Activated CD8-positive, alpha-beta memory T cell treated with anti-CD3 and anti-CD28 coated beads, Interleukin-2, amount 50 U/mL, for 1 hour (primary cell): ENCODE results near the gene CCNL1.
"Not testable (repeated sequence)": the region's sequence is repeated elsewhere in the genome, so short reads cannot be mapped to it uniquely, and the experiment has no call there.

ENCODE experiments used
- DNase-seq: peaks from one replicate; pipeline ENCODE4 v3.0.0-alpha.2; 2020; ENCODE audit errors: extremely low read depth

CCNL1 gene

DNA sequence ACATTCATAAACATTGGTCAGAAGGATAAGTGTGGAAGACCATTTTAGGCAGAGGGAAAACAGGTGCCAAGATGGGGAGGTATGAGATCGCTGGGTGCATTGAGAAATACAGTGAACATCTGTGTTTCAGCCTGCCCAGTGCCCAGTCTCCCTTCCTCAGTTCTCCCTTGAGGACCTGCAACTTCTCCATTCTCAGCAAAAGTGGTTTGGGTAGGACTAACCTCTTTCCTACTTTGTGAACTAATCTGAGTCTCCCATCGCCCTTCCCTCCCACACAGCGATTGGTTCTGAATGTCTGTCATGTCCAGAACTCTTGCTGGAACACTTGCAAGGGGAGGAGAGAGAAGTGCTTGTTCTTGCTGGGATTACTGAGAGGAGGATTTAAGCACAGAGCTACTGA lies 10.9 kb upstream of the CCNL1 start:
- DNase-seq, result no peak

DNA sequence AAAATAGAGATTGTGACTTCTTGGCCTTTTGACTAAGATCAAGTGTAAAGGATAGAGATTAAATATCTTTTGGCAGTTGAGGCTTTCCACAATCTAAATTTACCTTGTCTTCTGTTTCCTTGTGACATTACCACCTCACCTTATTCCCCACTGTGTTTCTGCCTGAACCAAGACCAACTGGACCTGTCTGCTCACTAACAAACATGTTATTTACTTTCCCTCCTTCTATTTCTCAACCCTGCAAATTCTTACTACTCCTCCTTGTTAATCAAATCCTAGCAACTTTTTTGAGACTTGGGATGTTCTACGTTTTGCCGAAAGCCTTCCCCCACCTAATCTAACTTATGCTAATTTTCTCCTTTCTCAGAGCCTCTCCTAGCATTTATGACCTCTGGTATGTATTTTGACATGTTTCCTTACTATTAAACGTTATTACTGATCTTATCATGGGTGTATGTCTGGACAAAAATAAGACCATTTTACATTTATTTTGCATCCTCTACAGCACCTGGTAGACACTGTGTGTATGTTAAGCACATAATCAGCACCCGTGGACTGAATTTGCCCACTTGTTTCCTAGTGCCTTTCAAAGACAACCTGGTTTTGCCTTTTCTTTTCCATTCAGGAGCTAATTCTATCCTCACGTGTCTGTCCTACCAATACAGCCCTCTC lies 7.6 kb upstream of the CCNL1 start:
- DNase-seq, result no peak

DNA sequence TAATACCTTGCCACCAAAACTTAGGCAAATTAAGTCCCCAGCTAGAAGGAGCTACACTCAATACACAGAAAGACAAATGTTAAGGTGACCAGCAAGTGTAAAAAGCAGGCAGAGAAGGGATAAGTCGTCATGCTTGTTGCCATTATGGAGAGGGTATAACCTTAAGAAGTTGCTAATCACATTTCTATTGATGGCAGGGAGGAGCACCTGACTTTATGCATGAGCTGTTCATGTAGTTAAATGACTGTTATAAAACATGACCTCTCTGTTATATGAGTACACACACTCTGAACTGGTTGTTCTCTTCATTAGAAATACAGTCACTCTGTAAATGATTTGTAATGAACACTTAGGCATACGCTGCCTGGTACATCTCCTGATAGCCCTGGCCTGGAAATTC lies 6.6 kb upstream of the CCNL1 start:
- no peak for DNase-seq

GRCh38 chr3:157166115-157166514 lies 6.2 kb upstream of the CCNL1 start:
- no peak for DNase-seq

DNA sequence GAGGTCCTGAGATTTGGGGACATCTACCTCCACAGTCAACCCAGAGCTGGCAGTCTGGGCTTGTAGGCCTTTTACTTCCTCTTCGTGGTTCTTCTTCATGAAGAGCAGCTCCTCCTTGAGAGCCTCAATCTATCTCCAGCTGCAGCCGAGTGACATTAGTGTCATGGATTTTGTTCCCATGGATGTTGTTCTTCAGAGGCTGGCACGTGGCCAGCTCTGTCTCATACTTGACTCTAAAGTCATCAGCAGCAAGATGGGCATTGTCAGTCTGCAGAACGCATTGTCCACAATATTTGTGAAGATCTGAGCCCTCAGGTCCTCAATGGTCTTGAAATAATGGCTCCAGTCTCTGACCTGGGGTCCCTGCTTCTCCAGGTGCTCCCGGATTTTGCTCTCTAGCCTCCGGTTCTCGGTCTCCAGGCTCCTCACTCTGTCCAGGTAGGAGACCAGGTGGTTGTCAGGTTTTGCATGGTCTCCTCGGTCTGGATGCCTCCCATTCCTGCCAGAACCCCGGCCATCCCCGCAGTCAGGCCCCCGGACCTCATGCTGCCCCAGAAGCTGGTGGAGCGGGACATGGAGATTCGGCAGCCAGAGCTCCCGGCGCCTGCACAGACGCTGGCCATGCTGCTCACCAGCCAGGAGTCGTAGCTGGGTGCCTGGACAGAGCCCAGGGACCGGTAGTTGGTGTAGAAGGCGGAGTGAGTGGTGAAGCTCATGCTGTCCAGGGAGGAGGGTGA lies 3.4 kb upstream of the CCNL1 start:
- DNase-seq, result no peak

GRCh38 chr3:157162620-157163019 lies 2.7 kb upstream of the CCNL1 start:
- DNase-seq, result not testable (repeated sequence)

GRCh38 chr3:157160658-157161424 lies 894 bp upstream of the CCNL1 start:
- peak; percentile 25 for DNase-seq

GRCh38 chr3:157159037-157159761 lies 748 bp downstream of the CCNL1 start:
- peak; percentile 59 for DNase-seq

DNA sequence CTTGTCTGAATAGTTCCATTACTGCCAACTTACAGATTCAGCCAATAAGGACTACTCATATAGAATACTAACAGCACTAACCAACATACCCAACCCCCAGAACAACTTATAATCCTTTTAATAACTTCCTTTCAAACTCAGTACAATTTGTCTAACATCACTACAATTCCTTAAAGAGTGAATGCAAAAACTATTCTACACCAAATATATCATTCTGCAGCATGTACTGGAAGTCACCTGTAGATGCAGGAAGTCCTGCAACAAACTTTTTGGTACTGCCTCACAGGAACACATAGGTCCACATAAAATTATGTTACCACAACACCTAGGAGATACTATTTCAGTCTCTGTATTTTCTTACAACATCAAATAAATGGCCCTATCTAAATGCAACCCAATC lies 2.1 kb downstream of the CCNL1 start:
- DNase-seq, result no peak

GRCh38 chr3:157156837-157157635 lies 2.9 kb downstream of the CCNL1 start:
- DNase-seq, result no peak

DNA sequence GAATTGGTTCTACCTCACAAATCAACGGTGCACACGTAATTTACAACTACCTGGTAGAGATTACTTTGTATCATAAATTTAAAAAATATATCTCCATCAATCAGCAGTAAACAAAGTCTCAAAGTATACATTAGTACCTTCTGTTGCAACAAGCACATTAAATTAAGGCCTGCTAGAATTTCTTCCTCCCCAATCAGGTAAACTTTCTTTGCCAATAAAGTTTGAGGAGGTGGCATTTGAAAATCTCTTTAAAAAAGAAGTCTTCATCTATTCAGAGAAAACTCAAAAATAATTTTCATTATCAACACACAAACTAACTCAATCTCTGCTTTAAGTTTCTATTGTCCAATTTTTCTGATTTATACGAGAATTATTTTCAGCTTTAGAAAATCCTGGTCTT lies 4.4 kb downstream of the CCNL1 start:
- no peak for DNase-seq

DNA sequence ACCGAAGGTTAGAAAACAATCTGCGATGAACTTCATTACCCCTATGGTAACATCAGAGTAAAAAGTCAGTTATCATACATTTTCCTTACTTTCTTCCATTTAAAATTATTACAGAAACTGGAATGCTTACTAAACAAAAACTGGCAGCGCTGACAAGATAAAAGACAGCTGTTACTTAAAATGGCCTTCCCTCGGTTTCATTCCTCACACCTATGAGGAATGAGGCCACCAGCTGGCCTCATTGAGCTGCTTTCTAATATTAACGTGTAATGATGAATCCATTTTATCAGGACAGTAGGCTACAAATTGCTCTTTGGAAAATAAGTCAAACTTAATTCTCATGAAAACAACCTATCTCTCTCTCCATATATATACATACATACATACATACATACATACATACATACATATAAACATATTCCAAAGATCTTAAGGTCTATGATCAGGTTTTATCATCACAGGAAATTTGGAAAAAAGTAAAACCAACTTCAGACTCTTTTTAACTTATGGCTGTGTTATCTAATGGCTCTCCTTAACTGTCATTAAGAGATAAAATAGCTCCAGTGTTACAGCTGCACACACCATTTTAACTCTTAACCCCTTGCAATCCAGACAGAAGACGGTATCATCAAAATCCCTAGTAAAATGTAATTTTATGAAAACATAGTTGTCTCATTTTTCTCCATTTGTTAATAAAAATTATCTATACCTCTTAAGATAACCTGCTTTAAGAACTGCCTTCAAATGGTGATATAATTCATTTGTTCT lies 5.2 kb downstream of the CCNL1 start:
- DNase-seq, result no peak

GRCh38 chr3:157152930-157153329 lies 7.0 kb downstream of the CCNL1 start:
- DNase-seq, result no peak

DNA sequence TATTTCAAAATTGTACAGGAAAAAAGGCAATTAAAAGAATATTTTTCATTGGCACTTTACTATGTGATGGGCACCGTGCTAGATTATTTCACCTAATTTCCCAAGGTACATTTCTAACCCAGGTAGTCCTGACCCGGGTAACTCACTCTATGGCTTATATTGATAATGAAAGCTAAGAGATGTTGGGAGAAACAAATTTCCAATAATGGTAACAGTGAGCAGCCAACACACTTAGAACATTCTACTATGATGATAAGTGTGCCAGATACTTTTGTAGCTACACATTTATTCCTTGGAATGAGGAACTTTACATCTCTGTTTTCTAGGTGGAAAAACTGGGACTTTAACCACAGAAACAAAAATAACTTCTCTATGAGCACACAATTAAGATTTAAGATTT lies 7.5 kb downstream of the CCNL1 start:
- no peak for DNase-seq

DNA sequence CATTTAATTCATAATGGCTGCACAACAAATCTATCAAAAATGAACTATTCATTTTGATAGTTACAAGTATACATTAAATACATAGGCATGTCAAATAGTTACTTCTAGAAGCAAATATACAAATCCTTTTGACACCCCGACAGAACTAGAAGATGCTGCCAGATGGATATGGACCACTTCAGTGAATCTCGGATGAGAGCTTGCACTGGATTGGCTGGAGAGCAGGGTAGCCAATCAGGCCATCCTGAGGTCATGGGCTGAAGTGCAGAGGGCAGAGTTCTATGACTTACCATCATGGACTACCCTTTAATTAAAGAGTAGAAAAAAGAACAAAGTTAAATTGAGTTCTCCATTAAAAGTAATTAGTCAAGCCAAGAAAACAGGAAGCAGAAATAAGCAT lies 8.3 kb downstream of the CCNL1 start:
- DNase-seq, result no peak

- no peak for DNase-seq
Observed at GRCh38 chr3:157151151-157151550, 8.8 kb downstream of the CCNL1 start.

GRCh38 chr3:157149136-157149696 lies 10.7 kb downstream of the CCNL1 start:
- DNase-seq, result no peak

DNA sequence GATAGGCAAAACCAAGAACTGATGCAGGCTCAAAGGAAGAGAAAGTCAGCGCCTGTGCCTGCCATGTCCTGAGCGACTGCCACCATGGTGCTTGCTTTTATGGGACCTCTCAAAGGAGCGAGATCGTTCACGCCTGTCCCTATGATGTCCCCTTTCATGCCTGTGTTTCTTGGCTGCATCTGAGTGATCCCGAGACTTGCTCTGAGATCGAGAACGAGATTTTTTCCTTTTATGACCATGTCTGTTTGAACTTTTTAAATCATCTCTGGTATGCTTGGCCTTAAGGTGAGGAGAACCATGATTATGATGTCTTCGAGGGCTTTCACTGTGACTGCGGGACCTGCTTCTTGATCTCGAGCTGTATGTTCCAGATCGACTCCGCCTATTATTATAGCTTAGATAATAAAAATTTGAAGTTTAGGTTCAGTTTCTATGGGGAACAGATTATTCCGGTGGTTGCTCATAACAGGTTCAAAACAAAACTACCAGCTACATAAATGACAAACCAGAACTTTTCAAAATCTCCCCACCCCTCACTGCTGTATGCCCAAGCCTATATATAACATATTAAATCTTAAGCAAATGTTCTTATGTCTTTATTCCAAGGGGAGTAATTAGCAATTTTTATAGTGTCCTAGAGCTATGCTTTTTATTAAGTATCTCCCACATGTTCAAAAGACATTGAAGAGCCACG lies 11.6 kb downstream of the CCNL1 start:
- DNase-seq, result no peak

DNA sequence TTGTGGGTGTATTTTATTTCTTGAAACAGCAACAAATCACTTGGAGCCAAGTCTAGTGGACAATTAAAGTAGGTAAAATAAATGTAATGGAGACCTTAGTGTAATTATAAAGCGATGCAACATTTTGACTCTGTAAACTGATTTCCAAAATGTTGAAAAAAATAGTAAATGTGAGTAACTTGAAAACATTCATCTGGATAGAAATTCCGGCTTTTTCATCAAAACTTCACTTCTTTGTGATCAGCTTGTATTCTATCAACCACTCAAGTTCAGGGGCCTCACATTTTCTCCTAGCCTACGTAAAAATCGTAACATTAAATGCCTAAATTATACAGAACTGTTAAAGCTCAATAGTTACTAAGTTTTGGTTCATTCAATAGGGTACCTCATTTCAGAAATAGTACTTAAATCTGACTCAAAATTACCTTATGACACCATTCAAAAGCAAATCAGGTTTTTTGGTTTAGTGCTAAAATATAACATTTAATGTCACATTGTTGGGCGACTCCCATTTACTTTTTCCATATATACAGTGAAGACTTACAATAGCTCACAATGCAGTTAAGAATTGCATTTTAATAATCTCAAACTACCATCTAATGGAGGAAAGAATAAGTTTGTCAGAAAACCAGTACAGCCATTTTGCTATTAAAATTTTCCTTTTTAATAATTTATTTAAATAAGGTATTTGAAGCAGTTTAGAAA lies 12.7 kb downstream of the CCNL1 start:
- DNase-seq, result no peak
